ENCODE results near the gene XRN1.

The XRN1 gene

DNA sequence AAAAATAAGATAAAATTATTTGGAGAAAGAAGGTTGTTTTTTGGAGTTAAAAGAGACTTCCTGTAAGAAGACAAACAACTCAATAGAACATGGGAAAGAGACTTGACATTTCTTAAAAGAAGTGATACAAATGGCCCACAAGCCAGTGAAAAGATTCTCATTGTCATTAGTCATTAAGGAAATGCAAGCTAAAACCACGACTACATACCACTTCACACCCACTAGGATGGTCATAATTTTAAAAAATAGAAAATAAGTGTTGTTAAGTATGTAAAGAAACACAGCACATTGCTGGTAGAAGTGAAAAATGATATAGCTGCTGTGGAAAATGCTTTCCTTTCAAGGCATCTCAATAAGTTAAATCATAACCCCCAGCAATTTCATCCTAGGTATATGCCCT lies 178.1 kb downstream of the XRN1 start:
- TF ChIP-seq RAD21 (IDR thresholded peaks at IDR 0.05; ENCODE audit: low read depth) = no peak

DNA sequence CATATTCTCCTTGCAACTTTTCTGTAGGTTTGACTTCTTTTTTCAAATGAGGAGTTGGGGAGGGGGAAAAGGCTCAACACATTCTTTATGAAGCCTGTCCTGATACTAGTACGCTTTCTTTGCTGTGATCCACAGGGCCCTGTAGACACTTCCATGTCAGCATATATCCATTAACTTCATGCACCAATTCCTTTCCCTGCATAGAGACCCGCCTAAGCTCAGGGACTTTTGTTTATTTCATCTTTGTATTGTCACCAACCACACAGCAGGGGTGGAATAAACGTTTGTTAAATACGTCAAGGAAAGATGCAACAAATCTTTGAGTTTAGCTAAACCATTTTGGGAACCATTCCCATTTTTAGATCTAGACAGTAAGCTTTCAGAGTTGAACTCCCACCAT lies 179.4 kb downstream of the XRN1 start:
- TF ChIP-seq TEAD4 (IDR thresholded peaks at IDR 0.05) (no peak), NFIC (IDR thresholded peaks at IDR 0.05) (no peak), EP300 (IDR thresholded peaks at IDR 0.05; ENCODE audit: borderline replicate concordance) (no peak), TAF1 (IDR thresholded peaks at IDR 0.05; ENCODE audit: low read depth) (no peak), FOXM1 (IDR thresholded peaks at IDR 0.05; ENCODE audit: borderline replicate concordance, low read depth) (no peak), TCF12 (IDR thresholded peaks at IDR 0.05; ENCODE audit: low read depth) (no peak), CEBPB (IDR thresholded peaks at IDR 0.05) (no peak), EGR1 (IDR thresholded peaks at IDR 0.05) (no peak), RAD21 (IDR thresholded peaks at IDR 0.05; ENCODE audit: low read depth) (no peak), YY1 (IDR thresholded peaks at IDR 0.05; ENCODE audit: low read depth) (no peak), CREB1 (IDR thresholded peaks at IDR 0.05; ENCODE audit: low read depth) (no peak), ZBTB7A (IDR thresholded peaks at IDR 0.05; ENCODE audit: low read depth) (no peak)
- TF ChIP-seq, protein P1, sequence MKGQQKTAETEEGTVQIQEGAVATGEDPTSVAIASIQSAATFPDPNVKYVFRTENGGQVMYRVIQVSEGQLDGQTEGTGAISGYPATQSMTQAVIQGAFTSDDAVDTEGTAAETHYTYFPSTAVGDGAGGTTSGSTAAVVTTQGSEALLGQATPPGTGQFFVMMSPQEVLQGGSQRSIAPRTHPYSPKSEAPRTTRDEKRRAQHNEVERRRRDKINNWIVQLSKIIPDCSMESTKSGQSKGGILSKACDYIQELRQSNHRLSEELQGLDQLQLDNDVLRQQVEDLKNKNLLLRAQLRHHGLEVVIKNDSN (IDR thresholded peaks at IDR 0.05) = no peak
- TF ChIP-seq, protein P2, sequence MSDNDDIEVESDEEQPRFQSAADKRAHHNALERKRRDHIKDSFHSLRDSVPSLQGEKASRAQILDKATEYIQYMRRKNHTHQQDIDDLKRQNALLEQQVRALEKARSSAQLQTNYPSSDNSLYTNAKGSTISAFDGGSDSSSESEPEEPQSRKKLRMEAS (IDR thresholded peaks at IDR 0.05) = no peak
- TF ChIP-seq, protein P3, sequence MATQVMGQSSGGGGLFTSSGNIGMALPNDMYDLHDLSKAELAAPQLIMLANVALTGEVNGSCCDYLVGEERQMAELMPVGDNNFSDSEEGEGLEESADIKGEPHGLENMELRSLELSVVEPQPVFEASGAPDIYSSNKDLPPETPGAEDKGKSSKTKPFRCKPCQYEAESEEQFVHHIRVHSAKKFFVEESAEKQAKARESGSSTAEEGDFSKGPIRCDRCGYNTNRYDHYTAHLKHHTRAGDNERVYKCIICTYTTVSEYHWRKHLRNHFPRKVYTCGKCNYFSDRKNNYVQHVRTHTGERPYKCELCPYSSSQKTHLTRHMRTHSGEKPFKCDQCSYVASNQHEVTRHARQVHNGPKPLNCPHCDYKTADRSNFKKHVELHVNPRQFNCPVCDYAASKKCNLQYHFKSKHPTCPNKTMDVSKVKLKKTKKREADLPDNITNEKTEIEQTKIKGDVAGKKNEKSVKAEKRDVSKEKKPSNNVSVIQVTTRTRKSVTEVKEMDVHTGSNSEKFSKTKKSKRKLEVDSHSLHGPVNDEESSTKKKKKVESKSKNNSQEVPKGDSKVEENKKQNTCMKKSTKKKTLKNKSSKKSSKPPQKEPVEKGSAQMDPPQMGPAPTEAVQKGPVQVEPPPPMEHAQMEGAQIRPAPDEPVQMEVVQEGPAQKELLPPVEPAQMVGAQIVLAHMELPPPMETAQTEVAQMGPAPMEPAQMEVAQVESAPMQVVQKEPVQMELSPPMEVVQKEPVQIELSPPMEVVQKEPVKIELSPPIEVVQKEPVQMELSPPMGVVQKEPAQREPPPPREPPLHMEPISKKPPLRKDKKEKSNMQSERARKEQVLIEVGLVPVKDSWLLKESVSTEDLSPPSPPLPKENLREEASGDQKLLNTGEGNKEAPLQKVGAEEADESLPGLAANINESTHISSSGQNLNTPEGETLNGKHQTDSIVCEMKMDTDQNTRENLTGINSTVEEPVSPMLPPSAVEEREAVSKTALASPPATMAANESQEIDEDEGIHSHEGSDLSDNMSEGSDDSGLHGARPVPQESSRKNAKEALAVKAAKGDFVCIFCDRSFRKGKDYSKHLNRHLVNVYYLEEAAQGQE (IDR thresholded peaks at IDR 0.05; ENCODE audit: low read depth) = no peak

DNA sequence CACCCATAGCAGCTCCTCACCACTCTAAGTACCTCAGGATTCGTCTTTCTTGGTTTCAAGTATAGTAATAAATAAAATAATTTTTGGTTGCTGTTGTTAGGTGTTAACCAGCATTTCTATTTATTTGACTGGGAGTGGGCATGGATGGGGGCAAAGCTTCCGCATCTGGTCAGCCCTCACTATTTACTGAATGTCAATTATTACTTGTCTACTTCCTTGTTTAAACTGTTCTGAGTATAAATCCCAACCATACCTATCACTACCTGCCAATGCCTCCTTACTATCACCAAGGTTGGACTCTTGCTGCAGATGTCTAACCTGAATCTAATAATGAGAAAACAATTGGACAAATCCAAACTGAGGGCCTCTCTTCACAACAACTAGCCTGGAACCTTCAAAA lies 180.6 kb downstream of the XRN1 start:
- TF ChIP-seq RAD21 (IDR thresholded peaks at IDR 0.05; ENCODE audit: low read depth) = no peak
- TF ChIP-seq, protein P2 (IDR thresholded peaks at IDR 0.05) = no peak
- no peak for TF ChIP-seq TCF12 (IDR thresholded peaks at IDR 0.05; ENCODE audit: low read depth)
- no peak for TF ChIP-seq CREB1 (IDR thresholded peaks at IDR 0.05; ENCODE audit: low read depth)
- TF ChIP-seq EP300 (IDR thresholded peaks at IDR 0.05; ENCODE audit: borderline replicate concordance) = no peak
- TF ChIP-seq, protein P3 (IDR thresholded peaks at IDR 0.05; ENCODE audit: low read depth) = no peak
- no peak for TF ChIP-seq YY1 (IDR thresholded peaks at IDR 0.05; ENCODE audit: low read depth)
- TF ChIP-seq TAF1 (IDR thresholded peaks at IDR 0.05; ENCODE audit: low read depth) = no peak
- no peak for TF ChIP-seq ZBTB7A (IDR thresholded peaks at IDR 0.05; ENCODE audit: low read depth)
- TF ChIP-seq, protein P1 (IDR thresholded peaks at IDR 0.05) = no peak
- TF ChIP-seq TEAD4 (IDR thresholded peaks at IDR 0.05) = no peak

DNA sequence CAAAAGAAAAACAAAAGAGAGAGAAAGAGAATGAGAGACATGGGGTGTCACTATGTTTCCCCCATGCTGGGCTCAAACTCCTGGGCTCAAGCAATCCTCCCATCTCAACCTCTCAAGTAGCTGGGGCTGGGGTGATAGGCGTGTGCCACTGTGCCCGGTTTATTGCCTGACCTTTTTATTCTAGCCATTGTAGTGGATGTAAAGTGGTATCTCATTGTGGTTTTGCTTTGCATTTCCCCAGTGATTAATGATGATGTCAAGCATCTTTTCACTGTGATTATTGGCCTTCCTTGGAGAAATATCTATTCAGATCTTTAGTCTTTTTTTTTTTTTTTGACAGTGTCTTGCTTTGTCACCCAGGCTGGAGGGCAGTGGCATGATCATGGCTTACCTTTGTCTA lies 184.7 kb downstream of the XRN1 start:
- TF ChIP-seq TEAD4 (IDR thresholded peaks at IDR 0.05) (no peak), EP300 (IDR thresholded peaks at IDR 0.05; ENCODE audit: borderline replicate concordance) (no peak), CEBPB (IDR thresholded peaks at IDR 0.05) (no peak), NFIC (IDR thresholded peaks at IDR 0.05) (no peak), RAD21 (IDR thresholded peaks at IDR 0.05; ENCODE audit: low read depth) (no peak), TAF1 (IDR thresholded peaks at IDR 0.05; ENCODE audit: low read depth) (no peak), CREB1 (IDR thresholded peaks at IDR 0.05; ENCODE audit: low read depth) (no peak), YY1 (IDR thresholded peaks at IDR 0.05; ENCODE audit: low read depth) (no peak), ZBTB7A (IDR thresholded peaks at IDR 0.05; ENCODE audit: low read depth) (no peak), TCF12 (IDR thresholded peaks at IDR 0.05; ENCODE audit: low read depth) (no peak), FOXM1 (IDR thresholded peaks at IDR 0.05; ENCODE audit: borderline replicate concordance, low read depth) (no peak), EGR1 (IDR thresholded peaks at IDR 0.05) (no peak)
- TF ChIP-seq, protein P3 (IDR thresholded peaks at IDR 0.05; ENCODE audit: low read depth) = no peak
- TF ChIP-seq, protein P2 (IDR thresholded peaks at IDR 0.05) = no peak
- TF ChIP-seq, protein P1 (IDR thresholded peaks at IDR 0.05) = no peak

All from Ishikawa (cell line).